Activated naive CD8-positive, alpha-beta T cell treated with anti-CD3 and anti-CD28 coated beads, Interleukin-2, amount 50 U/mL, for 16 hours (primary cell): ENCODE measurements around the gene PRX.
"Not testable (repeated sequence)": the region's sequence is repeated elsewhere in the genome, so short reads cannot be mapped to it uniquely, and the experiment has no call there.

Source experiments
- DNase-seq: peaks from one replicate; pipeline ENCODE4 v3.0.0-alpha.2; 2020; ENCODE audit warnings: low read depth, low spot score

Gene PRX, protein sequence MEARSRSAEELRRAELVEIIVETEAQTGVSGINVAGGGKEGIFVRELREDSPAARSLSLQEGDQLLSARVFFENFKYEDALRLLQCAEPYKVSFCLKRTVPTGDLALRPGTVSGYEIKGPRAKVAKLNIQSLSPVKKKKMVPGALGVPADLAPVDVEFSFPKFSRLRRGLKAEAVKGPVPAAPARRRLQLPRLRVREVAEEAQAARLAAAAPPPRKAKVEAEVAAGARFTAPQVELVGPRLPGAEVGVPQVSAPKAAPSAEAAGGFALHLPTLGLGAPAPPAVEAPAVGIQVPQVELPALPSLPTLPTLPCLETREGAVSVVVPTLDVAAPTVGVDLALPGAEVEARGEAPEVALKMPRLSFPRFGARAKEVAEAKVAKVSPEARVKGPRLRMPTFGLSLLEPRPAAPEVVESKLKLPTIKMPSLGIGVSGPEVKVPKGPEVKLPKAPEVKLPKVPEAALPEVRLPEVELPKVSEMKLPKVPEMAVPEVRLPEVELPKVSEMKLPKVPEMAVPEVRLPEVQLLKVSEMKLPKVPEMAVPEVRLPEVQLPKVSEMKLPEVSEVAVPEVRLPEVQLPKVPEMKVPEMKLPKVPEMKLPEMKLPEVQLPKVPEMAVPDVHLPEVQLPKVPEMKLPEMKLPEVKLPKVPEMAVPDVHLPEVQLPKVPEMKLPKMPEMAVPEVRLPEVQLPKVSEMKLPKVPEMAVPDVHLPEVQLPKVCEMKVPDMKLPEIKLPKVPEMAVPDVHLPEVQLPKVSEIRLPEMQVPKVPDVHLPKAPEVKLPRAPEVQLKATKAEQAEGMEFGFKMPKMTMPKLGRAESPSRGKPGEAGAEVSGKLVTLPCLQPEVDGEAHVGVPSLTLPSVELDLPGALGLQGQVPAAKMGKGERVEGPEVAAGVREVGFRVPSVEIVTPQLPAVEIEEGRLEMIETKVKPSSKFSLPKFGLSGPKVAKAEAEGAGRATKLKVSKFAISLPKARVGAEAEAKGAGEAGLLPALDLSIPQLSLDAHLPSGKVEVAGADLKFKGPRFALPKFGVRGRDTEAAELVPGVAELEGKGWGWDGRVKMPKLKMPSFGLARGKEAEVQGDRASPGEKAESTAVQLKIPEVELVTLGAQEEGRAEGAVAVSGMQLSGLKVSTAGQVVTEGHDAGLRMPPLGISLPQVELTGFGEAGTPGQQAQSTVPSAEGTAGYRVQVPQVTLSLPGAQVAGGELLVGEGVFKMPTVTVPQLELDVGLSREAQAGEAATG (N-terminal part only)

DNA sequence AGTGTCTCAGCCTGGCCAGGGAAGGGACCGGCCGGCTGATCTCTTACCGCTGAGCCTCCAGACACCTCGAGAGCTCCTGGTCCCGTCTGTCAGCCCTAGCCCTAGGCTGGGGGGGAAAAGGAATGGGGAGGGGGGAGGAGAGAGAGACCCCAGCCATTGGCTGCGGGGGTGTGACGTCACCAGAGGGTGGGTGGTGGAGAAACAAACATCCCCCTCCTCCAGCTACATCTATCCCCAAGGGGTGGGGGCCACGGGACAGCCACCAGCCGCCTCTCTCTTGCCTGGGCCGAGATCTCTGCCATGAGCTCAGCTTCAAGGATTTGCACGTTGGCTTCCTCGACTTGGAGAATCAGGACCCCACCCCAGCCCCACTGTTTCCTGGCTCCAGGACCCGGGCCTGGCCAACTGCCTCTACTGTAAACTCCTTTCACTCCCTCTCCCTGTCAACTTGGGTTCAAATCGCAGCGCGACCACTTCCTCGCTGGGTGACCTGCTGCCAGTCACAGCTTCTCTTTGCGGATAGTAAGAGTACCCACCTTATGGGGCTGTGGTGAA, at the start of gene PRX:
PRX (minus strand) TSS at position 88 of the 555 bp plus-strand sequence. CDS start 5,446 bp downstream, outside the sequence.
- no peak for DNase-seq

DNA sequence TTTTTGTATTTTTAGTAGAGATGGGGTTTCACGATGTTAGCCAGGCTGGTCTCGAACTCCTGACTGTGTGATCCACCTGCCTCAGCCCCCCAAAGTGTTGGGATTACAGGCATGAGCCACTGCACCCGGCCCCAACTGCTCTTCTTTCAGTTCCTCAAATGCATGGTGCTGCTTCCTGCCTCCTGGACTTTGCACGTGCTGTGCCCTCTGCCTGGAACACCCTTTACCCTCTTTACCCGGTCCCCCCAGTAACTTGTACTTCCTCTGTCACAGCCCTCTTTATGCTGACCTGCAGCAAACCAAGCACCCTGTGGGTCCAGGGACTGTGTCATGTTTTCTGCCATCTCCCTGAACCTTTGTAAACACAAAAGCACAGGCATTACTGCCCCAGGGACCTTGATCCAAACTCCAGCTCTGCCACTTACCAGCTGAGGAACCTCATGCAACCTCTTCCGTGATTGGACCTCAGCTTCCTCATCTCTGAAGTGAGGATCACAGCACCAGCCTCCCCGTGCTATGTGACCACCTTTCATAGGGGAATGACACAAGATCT, 48.6 kb upstream of the PRX start:
- no peak for DNase-seq

DNA sequence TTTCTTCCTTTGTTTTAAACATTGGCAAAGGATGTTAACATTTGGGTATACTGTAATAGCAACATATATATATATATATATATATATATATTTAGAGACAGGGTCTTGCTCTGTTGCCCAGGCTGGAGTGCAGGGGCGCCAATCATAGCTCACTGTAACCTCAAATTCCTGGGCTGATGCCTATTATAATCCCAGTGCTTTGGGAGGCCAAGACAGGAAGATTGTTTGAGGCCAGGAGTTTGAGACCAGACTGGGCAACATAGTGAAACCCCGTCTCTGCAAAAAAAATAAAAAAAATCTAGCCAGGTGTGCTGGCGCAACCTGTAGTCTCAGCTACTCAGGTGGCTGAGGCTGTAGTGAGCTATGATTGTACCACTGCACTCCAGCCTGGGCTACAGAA, 47.0 kb upstream of the PRX start:
- no peak for DNase-seq

DNA sequence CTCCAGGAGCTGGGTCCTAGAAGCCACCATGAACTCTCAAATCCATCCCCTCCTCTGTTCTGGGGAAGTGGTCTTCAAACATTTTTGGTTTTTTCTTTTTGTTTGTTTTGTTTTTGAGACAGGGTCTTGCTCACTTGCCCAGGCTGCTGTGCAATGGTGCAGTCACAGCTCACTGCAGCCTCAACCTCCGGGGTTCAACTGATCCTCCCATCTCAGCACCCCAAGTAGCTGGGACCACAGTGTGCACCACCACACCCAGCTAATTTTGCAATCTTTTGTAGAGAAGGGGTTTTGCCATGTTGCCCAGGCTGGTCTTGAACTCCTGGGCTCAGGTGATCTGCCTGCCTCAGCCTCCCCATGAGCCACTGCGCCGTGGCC, 45.4 kb upstream of the PRX start:
- DNase-seq, result no peak

DNA sequence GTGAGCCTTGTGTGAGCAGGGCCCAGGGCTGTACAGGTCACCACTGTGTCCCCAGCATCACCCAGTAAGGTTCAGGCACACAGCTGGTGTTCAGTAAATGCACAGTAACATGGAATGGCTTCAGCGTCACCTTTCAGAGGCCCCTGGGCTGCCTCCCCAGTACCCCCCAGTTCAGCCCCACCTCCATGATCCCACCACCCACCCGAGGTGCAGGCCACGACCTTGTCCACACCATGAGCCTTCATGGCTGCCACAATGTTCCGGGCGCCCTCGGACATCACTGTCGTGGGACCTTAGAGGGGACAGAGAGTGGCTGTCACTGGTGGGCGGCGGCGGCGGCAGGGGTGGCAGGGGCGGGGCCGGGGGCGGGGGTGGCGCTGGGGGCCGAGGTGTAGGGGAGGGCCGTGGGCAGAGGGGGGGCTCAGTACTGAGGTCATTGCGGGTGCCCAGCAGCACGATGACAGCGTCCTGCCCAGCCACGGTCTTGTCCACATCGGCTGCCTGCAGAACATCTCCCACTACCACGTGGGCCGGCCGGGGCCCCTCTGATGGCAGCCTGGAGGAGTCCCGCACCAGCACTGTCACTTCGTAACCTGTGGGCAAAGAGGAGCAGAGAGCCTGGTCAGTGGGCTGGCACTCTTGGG, 44.9 kb upstream of the PRX start:
- no peak for DNase-seq

DNA sequence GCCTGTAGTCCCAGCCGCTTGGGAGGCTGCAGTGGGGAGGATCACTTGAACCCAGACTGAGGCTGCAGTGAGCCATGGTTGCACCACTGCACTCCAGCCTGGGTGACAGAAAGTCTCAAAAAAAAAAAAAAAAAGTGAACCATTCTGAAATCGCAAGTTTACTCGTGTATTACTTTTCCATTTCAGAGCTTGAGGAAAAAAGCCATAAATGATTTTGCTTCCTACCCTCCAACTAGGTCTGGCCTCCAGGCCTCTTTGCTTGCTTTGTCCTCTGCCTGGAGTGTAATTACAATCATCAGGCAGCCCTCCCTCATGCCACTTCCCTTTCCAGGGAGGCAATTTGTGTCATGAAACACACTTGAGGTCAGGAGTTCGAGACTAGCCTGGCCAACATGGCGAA, 43.9 kb upstream of the PRX start:
- no peak for DNase-seq

DNA sequence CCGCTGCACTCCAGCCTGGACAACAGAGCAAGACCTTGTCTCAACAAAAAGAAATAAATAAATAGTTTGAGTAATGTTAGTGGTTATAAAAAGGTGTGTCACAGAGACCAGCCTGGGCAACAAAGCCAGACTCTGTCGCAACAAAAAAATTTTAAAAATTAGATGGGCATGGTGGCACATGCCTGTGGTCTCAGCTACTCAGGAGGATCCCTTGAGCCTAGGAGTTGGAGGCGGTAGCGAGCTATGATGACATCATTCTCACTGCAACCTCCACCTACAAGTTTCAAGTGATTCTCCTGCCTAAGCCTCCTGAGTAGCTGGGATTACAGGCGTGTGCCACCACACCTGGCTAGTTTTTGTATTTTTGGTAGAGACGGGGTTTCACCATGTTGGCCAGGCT, 40.8 kb upstream of the PRX start:
- not testable (repeated sequence) for DNase-seq

DNA sequence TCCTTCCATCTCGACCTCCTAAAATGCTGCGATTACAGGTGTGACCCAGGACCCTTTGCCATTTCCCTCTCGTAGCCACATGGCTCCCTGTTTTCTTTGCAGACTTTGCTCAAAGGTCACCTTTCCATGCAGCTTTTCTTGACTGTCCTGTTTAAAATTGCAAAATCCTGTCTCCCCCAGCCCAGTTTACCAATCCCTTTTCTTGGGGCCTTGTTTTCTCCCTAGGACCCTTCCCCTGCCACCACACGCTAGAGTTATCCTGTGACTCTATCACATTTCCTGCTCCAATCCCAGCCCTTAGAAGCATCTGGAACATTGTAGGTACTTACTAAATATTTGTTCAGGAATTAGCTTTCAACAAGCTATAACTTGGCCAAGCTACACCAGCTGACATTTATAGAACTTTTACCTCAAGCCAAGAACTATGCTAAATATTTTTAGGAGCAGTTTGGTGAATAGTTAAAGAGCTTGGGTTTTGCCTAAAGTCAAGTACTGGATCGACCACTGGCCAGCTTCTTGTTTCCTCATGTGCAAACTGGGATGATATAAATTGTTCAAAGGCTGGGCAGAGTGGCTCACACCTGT, 40.1 kb upstream of the PRX start:
- DNase-seq, result no peak

DNA sequence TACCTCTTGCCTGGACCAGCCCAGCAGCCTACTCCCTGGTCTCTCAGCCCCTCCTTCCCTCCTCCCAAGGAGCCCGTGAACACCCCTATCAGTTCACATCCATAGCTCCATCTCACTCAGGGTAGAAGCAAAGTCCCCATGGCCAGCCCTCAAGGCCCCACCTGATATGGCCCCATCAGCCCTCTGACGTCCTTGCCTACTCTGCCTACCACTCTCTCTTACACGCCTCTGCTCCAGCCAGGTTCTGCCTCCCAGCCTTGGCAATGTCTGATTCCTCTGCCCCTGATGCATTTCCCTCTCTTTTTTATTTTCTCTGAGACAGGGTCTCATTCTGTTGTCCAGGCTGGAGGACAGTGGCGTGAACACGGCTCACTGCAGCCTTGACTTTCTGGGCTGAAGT, 38.8 kb upstream of the PRX start:
- no peak for DNase-seq

DNA sequence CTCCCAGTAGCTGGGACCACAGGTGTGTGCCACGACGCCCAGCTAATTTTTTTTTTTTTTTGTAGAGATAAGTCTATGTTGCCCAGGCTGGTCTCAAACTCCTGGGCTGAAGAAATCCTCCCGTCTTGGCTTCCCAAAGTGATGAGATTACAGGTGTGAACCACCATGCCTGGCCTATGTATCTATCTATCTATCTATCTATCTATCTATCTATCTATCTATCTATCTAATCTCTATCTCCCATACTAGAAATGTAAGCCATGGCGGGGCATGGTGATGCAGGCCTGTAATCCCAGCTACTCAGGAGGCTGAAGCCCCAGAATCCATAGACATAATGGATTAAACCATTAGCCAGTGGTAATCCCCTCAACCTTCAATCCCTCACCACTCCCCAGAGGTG, 37.5 kb upstream of the PRX start:
- DNase-seq, result no peak

DNA sequence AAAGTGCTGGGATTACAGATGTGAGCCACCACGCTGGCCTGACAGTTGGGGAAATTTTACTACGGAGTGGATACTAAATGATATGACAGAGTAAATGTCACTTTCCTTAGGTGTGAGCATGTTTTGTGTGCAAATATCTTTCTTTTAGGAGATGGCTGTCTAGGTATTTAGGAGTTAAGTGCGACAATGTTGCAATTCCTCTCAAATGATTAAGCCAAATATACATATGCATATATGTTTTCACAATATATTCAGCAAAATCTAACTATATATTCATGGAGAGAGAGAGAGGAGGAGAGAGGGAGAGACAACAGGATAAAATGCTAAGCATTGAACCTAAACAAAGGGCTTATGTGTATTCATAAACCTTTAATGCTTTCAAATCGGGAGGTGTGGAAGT, 36.3 kb upstream of the PRX start:
- no peak for DNase-seq

DNA sequence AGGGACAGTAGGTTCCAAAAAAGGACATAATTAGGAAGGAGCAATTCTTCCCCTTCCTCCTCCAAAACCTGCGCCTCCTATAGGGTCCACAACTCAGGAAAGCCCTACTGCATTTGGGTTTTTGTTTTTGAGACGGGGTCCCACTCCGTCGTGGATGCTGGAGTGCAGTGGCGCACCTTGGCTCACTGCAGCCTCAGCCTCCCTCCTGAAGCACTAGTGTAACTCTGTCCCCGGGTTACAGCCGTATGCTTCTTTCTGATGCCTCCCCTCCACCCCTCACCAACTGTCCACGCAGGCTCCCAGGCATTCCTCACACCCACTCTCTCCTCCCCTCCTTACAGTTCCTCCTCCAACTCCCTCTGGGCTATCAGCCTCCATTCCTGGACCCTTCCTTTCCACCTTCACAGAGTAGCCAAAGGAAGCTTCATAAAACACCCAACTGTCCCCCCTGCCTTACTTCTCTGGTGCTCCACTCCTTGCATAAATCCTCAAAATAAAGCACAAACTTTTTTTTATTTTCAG, 33.1 kb upstream of the PRX start:
- no peak for DNase-seq

DNA sequence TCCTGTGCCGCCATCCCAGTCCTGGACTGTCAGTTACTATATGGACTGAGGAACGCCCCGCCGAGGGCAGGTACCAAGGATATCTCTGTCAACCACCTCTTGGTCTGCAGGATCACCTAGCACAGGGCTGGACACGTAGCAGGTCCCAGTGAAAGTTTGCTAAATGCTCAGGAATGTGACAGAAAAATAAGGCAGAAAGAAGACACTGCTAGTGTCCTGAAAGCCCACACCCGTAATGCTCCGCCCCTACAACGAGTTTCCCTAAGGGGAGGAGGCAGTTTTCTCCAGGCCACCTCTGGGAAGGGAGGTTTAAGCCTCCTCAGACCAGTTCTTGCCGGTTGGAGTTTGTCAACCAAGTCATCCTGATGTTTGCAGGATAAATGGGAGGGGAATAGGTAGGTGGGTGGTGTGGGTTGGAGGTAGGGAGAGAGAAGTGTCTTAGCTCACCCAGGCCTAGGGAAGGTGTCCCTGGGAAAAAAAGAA, 32.6 kb upstream of the PRX start:
- DNase-seq, result no peak

DNA sequence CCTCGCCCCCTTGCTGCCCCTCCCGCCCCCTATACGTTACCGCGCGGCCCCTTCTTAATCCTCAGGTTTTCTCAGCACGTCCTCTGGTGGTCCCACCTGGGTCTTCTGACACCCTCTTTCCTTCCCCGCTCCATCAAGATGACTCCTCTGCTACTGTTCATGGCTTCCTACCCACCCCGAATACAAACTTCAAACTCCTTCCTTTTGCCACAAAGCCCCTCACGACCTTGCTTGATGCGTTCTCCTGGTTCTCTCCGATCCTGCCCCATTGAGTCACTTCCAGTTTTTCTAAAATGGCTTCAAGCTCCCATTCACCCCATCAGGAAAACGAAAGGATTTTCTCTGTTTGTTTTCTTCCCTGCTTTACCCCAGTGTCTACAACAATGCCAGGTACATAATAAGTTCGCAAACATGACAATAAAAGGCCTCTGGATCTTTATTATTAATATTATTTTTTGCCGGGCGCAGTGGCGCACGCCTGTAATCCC, 31.7 kb upstream of the PRX start:
- no peak for DNase-seq

DNA sequence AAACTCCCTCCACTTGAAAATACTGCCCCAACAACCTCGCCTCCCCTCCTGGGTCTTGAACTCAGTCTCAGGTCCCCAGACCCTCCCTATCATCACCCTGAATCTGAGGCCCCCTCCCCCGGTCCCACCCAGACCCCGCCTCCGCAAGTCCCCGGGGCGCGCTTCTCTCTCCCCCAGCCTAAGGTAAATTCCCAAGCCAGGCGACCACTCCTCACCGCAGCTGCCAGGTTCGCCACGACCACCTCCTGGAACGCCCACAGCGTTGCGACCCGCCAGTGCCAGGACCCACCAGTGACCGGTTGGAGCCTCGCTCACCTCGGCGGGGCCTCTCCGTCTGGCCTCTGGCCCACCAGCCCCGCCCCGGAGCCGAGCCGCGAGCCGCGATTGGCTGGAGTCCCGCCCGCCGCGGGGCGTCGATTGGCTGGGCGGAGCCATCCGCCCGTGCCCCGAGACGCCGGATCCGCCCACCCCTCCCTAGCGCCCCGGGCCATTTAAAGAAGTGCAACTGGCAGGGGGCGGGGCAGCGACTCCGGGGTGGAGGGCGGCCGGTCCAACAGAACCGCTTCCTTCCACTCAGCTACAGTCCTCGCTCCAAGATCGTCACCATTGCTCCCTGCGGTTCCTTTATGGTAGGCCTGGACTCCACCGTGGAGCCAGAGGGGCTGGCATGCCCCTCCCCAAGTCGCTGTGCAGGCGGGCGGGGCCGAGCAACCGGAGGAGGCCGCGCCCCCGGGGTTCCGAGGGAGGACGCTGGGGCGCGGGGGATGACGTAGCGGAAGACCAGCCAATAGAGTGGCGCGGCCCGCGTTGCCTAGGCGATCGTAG, 31.0 kb upstream of the PRX start, which contains the start of gene SERTAD3:
SERTAD3 (minus strand) TSS at position 336 of the 825 bp plus-strand sequence. CDS start 2,255 bp downstream, outside the sequence.
- peak; percentile 96 for DNase-seq

DNA sequence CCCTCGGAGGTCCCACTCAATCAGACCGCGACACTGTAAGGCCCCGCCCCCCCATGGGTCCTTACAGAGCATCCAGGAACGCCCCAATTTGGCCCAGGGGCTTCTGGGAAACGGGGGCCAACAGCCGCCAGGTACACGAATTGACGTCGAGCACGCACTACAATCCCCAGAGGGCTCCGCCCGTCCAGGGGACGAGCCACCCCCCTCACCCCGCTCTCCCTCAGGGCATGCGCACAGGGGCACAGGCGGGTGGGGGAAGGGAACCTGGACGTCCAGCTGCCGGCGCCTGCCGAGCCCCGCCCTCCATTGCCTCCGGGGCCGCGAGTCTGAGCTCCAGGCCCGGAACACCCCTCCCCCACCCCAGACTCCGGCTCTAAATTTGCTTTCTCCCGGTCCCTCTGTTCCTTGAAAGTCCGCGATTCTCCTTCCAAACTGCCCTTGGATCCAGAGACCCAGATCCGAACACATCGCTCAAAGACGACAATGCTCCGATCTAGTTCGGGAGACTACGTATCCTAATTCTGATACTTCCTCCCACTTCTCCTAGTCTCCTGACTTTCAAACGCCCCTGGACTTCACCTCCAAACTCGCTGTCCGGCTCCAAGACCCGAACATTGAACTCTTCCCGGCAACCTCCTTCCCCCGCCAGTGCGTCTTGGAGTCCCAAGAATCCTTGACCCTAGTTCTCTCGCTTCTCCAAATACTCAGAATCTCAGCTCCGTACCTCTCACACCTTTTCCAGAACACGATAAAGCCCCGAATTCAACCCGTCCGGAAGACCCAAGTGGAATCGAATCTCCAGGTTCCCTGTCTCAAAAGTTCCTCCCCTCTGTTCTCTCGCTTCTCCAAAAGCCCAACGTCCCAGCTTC, 30.2 kb upstream of the PRX start:
- DNase-seq, result peak; percentile 99

DNA sequence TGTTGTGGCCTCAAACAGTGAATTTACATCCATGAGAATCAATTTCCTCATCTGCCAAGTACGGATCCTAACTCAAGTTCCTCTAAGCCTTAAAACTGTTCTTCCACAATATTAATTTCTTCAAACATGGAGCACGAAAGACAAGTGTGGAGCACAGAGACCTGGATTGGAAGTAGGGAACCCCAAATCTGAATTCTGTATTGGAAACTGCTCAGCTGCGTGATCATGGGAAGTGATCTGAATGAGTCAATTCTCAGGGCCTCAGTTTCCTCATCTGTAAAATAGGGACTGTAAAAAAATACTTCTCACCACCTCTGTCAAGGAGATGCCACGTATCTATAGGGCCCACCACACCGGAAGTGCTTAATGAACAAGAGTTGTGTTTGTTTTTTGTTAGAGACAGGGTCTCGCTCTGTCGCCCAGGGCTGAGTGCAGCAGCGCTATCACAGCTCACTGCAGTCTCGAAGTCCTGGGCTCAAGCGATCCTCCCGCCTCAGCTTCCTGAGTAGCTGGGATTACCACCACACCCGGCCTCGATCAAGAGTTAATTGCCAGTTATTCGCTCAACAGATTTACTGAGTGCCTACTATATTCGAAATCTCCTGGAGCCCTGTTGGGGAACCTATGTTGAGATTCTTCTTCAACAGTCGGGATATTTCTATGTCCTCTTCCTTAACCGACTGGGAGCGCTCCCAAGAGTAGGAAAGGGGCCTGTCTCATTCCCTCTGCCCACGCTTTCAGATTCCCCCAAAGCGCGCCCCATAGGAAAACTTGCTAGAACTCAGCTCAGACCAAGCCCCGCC, 29.4 kb upstream of the PRX start:
- no peak for DNase-seq
